Effector CD4-positive, alpha-beta T cell (primary cell): ENCODE measurements around the gene TJP1.
"Not testable (repeated sequence)": the region's sequence is repeated elsewhere in the genome, so short reads cannot be mapped to it uniquely, and the experiment has no call there.

Source experiments
- DNase-seq: peaks from one replicate; pipeline ENCODE4 v3.0.0-alpha.2; 2020

Gene TJP1

GRCh38 chr15:29749365-29750086 lies 72.7 kb downstream of the TJP1 start:
- no peak for DNase-seq

DNA sequence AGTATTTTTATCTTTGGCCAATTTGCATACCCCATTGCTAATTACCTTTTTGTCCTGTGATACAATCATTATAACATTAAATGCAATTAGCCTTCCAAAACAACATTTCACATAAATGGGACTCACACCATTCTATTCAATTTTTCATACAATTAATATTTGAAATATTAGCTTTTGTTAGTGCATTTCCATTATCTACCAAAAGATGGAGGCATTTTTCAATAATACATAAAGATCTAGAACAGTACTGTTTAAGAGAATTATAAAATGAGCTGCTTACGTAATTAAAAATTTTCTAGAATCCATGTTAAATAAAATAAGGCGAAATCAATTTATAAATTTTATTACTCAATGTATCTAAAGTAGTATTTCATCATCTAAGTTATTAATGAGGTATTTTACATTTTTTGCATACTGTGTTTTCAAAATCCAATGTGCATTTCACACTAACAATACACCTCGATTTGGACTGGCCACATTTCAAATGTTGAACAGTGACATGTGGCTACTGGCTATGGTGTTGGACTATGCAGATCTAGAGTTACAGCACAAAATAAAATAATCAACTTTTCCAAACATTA lies 74.3 kb downstream of the TJP1 start:
- no peak for DNase-seq

- no peak for DNase-seq
These were observed 78.8 kb downstream of the TJP1 start for GRCh38 chr15:29743475-29743874.

DNA sequence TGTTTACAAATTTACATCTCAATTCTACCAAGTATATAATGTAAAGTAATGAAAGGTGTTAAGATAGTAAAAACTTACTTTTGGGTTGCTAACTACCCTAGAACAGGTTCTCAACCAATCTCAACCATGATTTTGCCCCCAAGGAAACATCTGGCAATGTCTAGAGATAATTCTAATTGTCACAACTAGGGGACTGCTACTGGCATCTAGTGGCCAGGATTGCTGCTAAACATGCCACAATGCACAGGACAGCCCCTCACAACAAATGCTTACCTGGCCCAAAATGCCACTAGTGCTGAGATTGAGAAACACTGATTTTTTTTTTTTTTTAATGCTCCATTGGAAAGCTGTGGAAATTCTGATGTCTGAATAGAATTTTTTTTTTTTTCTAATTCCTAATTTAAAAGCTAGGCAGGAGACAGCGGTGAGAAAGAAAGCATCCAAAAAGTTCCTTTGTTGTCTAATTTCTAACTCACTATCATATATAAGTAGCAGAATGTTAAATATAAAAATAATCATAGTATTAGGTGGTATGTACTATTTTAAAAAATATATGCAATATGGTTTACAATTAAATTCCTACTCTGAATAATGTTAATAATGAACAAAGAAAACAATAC lies 81.5 kb downstream of the TJP1 start:
- no peak for DNase-seq

DNA sequence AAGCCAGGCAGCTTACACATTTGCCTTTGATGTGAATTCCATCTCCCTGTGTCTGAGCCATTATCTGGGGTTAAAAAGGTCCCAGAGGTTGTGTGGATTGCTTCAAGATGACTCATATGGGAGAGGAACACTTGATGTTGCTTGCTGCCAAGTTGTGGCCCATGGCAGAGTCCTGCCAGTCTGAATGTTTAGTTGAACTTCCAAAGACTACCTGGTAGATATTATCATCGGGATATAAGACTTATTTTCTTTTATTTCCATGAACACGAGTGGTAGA lies 85.6 kb downstream of the TJP1 start:
- DNase-seq: no peak

- no peak for DNase-seq
These were observed 86.1 kb downstream of the TJP1 start for GRCh38 chr15:29736012-29736743.

- DNase-seq: no peak
These were observed 87.2 kb downstream of the TJP1 start for GRCh38 chr15:29734917-29735572.

DNA sequence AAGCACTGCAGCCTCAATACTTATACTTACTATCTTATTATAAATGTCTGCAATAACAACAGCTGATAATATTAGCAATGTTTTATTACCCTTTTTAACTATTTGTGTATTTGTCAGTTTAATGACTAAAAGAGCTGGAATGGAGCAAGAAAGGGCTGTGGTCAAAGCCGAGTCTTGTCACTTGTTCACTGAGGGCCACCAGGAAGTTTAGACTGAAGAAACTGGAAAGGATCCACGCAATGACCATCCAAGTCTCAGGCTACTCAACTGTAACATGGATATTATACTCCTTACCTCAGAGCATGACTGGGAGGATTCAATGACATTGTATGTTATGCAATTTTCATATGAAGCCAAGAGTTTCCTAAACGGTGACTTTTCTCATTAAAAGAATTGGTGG lies 90.4 kb downstream of the TJP1 start:
- no peak for DNase-seq

DNA sequence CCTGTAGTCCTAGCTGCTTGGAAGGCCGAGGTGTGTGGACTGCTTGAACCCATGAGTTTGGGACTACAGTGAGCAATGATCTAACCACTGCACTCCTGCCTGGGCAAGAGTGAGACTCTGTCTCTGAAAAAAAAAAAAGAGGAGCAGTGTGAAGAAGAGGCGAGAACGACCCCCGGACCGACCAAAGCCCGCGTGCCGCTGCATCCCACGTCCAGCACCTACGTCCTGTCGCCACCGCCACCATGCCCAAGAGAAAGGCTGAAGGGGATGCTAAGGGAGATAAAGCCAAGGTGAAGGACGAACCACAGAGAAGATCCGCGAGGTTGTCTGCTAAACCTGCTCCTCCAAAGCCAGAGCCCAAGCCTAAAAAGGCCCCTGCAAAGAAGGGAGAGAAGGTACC lies 91.8 kb downstream of the TJP1 start:
- DNase-seq: not testable (repeated sequence)

- DNase-seq: no peak
These were observed 93.8 kb downstream of the TJP1 start for GRCh38 chr15:29728418-29728817.

- no peak for DNase-seq
These were observed 94.4 kb downstream of the TJP1 start for GRCh38 chr15:29727871-29728270.

GRCh38 chr15:29726553-29726952 lies 95.7 kb downstream of the TJP1 start:
- DNase-seq: no peak

DNA sequence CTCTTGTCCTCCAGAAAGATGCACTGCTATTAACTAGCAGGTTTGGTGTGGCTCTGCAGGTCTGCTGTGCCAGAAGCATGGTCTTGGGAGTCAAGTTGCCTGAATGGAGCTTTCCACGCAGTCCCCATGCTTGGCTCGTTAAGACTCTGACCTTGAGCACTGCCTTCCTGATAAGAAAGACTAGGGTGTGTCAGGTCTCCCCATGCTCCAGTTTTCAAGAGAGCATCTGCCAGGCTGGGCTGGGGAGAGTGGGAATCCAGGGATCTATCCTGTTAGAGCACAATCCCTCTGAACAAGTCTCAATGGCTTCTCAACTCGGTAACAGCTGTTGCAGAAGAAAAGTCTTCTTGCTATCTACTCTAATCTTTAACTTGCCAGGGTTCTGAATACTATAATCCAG lies 98.2 kb downstream of the TJP1 start:
- no peak for DNase-seq

- no peak for DNase-seq
These were observed 108.5 kb downstream of the TJP1 start for GRCh38 chr15:29713784-29714183.

DNA sequence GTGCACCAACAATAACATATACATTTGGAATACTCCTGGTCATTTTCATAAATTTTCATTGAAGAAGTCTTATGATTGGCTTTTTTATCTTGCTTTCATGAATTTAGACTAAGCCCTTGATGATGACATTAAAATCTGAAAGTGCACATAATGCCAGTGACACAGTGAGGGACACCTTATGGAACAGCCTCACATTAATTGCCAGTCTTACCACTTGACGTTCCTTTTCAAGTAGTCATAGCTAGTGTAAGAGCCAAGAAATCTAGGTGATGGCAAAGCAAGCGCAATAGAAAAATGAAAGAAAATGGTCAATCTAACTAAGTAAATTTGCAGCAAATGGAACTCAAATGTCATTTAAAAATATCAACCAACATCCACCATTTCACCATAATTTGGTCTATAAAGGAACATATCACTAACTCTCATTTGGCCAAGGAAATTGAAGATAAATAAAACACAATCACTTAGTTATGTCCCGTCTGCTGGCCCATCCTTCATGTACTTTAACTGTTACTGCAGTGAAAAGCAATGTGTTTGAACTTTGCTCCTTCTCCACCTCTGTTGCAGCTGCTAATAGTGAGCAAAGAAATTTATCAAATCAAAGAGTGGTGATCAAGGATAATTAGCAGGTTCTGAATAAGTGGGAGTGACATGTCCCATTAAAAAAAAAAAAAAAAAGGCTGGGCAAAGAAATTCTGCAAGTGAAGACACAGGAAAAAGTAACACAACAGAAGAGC lies 110.0 kb downstream of the TJP1 start:
- no peak for DNase-seq

- DNase-seq: no peak
These were observed 110.7 kb downstream of the TJP1 start for GRCh38 chr15:29711531-29711930.

- no peak for DNase-seq
These were observed 113.7 kb downstream of the TJP1 start for GRCh38 chr15:29708519-29708918.

DNA sequence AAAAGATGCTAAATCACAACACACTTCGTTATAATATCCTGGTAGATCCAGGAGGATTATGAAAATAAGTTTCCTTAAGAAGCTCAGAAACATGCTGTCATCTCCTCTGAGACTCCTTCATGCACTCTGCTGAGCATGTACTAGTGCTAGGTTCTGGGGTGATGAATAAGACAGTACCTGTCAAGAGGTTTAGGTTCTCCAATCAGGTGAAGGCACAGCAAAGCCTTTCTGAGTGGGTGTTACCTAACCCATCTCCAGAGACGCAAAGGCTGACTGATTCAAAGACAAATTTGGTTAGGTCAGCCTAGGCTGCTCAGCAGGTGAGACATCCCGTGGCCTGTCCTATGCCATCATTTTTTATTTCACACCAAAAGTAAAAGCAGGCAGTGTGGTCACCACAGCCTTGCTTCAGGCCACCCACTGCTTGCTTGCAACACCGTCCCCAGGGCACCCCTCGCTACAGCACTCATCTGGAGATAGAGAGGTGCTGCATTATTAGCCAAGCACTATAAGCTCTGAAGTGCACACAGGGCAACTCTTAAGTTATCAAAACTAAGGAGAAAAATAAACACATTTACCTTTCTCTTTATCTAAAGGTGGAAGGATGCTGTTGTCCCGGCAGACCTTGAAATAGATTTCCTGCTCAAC lies 117.2 kb downstream of the TJP1 start:
- DNase-seq: no peak

GRCh38 chr15:29701151-29701550 lies 121.1 kb downstream of the TJP1 start:
- no peak for DNase-seq

DNA sequence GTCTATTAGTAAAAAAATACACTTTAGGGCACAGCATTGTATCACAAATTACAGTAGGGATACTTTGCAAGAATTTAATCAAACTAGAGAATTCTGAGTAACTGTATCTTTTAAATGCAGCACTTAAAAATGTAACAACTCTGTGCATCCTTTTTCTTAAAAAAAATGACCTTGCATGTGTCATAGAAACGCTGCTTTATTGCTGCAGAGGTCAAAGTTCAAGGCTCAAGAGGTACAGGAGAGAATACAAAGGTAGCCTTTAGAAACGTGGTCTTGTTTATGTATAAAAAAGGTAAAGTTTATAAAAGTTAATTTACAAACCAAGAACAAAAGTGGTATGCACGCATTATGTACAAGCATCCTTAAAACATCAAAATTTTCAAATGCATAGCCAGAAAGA lies 122.0 kb downstream of the TJP1 start:
- no peak for DNase-seq

DNA sequence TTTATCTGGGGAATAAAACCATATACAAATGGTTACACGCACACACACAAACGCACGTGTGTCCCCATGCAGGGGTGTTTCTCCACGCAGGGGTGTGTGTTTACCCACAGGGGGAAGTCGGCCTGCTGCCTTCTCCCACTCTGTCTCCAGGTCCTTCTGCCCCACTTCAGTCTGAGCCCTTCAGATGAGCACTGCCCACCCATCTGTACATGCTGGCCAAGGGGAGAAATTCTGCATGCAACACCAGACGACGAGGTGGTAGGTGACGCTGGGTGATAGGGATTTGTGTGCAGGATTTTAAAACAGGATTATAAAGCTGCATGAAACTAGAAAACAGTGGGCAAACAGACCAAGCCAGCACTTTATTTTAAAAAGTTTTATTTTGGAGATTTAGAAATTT lies 122.5 kb downstream of the TJP1 start:
- no peak for DNase-seq

DNA sequence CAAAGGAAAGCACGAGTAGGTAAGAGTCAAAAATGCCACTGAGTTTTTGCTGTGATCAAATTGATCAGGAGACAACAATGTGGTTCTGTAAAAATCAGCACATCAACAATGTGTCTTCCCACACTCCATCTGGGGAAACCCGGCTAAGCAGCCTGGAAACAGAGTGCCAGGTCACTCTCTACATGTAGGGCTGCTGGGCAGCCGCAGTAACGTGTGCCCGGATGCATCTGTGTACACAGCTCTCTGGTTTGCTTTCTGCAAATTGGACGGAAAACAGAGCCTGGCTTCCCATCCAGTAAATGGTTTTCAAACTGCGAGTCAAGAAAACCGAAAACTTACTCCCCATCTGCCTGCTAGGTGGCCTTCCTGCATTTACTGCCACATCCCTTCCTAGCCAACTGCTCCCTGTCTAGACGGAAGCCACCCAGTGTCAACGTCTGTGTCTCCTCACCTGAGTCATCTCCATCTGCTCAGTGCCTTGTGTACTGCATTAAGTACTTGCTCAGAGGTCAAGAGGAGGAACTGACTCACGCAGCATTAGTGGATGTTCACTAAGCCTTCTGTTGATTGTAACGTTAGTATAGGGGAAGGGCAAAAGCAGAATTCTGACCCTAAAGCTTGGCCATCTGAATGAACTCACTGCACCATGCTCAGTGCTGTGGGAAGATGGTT lies 124.1 kb downstream of the TJP1 start:
- no peak for DNase-seq
